ENCODE data around the gene WNK1.
A peak's percentile ranks its signal among the peaks of the same experiment; 100 is the strongest.
"Not testable (repeated sequence)": the region's sequence is repeated elsewhere in the genome, so short reads cannot be mapped to it uniquely, and the experiment has no call there.

The WNK1 gene

GRCh38 chr12:780750-781379, 28.5 kb downstream of the WNK1 start:
- Histone ChIP-seq H3K79me2 (ENCODE audit: control insufficient read depth, insufficient read depth, low read length, unreplicated experiment) (peaks cover 84% of the 10 kb centered on the region), H3K4me3 (ENCODE audit: low read depth, low read length) (peak overlapping the region; percentile 8; the same call in 1 of the 2 replicates), H3K27ac (ENCODE audit: low read depth, low read length) (no peak overlapping the region), H3K27me3 (ENCODE audit: insufficient read depth, low read length) (no peaks in the 10 kb centered on the region), H3K36me3 (ENCODE audit: insufficient read depth, low read length) (no peaks in the 10 kb centered on the region), H2AFZ (ENCODE audit: low read length, unreplicated experiment) (no peak overlapping the region), H3K4me1 (ENCODE audit: control insufficient read depth, insufficient read depth, low read length, unreplicated experiment) (peaks cover 33% of the 10 kb centered on the region)

DNA sequence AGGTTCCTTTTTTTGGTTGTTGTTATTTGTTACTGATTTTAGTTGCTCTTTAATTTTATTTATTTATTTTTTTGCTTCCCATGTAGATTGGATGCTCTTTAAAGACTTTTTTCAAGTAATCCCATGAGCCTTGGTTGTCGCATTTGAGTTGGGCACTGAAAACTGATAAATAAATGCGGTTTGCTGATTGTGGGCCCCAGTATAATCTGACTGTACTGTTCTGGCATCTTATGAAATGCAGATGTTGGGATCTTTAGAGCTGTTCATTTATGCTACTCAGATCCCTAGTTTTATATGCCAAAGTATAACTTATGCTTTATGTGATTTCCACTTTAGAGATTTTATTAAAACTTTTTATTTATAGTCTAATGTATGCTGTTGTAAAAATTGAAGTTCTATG, 33.3 kb downstream of the WNK1 start:
- no peaks in the 10 kb centered on the region for H3K36me3 ChIP-seq (ENCODE audit: insufficient read depth, low read length)
- H2AFZ ChIP-seq (ENCODE audit: low read length, unreplicated experiment) = no peak overlapping the region
- peaks cover 84% of the 10 kb centered on the region for H3K79me2 ChIP-seq (ENCODE audit: control insufficient read depth, insufficient read depth, low read length, unreplicated experiment)
- no peak overlapping the region for H3K4me3 ChIP-seq (ENCODE audit: low read depth, low read length)
- no peak overlapping the region for H3K27ac ChIP-seq (ENCODE audit: low read depth, low read length)
- H3K4me1 ChIP-seq (ENCODE audit: control insufficient read depth, insufficient read depth, low read length, unreplicated experiment) = peaks cover 25% of the 10 kb centered on the region
- H3K27me3 ChIP-seq (ENCODE audit: insufficient read depth, low read length) = no peaks in the 10 kb centered on the region

- no peak overlapping the region for H2AFZ ChIP-seq (ENCODE audit: low read length, unreplicated experiment)
- peaks cover 80% of the 10 kb centered on the region for H3K79me2 ChIP-seq (ENCODE audit: control insufficient read depth, insufficient read depth, low read length, unreplicated experiment)
- no peak overlapping the region for H3K4me3 ChIP-seq (ENCODE audit: low read depth, low read length)
- no peaks in the 10 kb centered on the region for H3K27me3 ChIP-seq (ENCODE audit: insufficient read depth, low read length)
- no peaks in the 10 kb centered on the region for H3K36me3 ChIP-seq (ENCODE audit: insufficient read depth, low read length)
- H3K4me1 ChIP-seq (ENCODE audit: control insufficient read depth, insufficient read depth, low read length, unreplicated experiment) = peaks cover 25% of the 10 kb centered on the region
- no peak overlapping the region for H3K27ac ChIP-seq (ENCODE audit: low read depth, low read length)
These were observed 35.9 kb downstream of the WNK1 start for GRCh38 chr12:788288-788687.

- H2AFZ ChIP-seq (ENCODE audit: low read length, unreplicated experiment); H3K36me3 ChIP-seq (ENCODE audit: insufficient read depth, low read length); H3K27ac ChIP-seq (ENCODE audit: low read depth, low read length); H3K27me3 ChIP-seq (ENCODE audit: insufficient read depth, low read length); H3K4me3 ChIP-seq (ENCODE audit: low read depth, low read length): not testable (repeated sequence)
- Histone ChIP-seq H3K79me2 (ENCODE audit: control insufficient read depth, insufficient read depth, low read length, unreplicated experiment) (peaks cover 85% of the 10 kb centered on the region), H3K4me1 (ENCODE audit: control insufficient read depth, insufficient read depth, low read length, unreplicated experiment) (peaks cover 30% of the 10 kb centered on the region)
These were observed 36.4 kb downstream of the WNK1 start for GRCh38 chr12:788762-789161.

DNA sequence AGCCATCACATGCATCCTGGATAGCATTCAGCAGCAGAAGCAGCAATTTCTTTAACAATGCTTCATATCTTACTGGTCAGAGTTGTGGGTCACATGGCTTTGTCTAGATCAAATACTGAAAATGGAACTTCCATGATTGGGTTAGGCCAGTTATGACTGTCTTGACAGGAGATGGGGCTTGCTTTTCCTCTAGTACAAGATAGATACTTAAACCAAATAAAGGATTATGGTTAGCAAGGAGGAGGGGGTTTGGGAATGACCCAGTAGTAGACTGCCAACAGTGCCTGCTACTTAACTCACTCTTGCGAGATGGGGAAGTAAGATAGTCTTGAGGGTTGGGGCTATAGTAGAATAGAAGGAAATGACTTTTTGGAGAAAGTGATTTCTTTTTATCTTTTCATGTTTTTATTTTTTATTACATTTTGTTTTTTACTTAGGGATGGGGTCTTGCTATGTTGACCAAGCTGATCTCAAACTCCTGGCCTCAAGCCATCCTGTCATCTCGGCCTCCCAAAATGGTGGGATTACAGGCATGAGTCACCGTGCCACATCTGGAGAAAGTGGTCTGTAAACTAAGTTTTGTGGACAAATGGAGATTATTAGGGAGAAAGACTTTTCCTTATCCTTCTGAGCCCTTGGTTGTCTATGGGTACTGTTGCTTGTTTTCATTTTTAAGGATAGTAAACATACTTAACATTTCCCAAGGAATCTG, 37.6 kb downstream of the WNK1 start:
- H3K27ac ChIP-seq (ENCODE audit: low read depth, low read length) = no peak overlapping the region
- no peak overlapping the region for H3K4me3 ChIP-seq (ENCODE audit: low read depth, low read length)
- no peaks in the 10 kb centered on the region for H3K36me3 ChIP-seq (ENCODE audit: insufficient read depth, low read length)
- H3K27me3 ChIP-seq (ENCODE audit: insufficient read depth, low read length) = no peaks in the 10 kb centered on the region
- H2AFZ ChIP-seq (ENCODE audit: low read length, unreplicated experiment) = no peak overlapping the region
- H3K4me1 ChIP-seq (ENCODE audit: control insufficient read depth, insufficient read depth, low read length, unreplicated experiment) = peaks cover 42% of the 10 kb centered on the region
- H3K79me2 ChIP-seq (ENCODE audit: control insufficient read depth, insufficient read depth, low read length, unreplicated experiment) = peaks cover 89% of the 10 kb centered on the region

- no peak overlapping the region for H3K27ac ChIP-seq (ENCODE audit: low read depth, low read length)
- H3K36me3 ChIP-seq (ENCODE audit: insufficient read depth, low read length) = no peaks in the 10 kb centered on the region
- H2AFZ ChIP-seq (ENCODE audit: low read length, unreplicated experiment) = no peak overlapping the region
- H3K79me2 ChIP-seq (ENCODE audit: control insufficient read depth, insufficient read depth, low read length, unreplicated experiment) = peaks cover 90% of the 10 kb centered on the region
- no peak overlapping the region for H3K4me3 ChIP-seq (ENCODE audit: low read depth, low read length)
- no peaks in the 10 kb centered on the region for H3K27me3 ChIP-seq (ENCODE audit: insufficient read depth, low read length)
- H3K4me1 ChIP-seq (ENCODE audit: control insufficient read depth, insufficient read depth, low read length, unreplicated experiment) = peaks cover 48% of the 10 kb centered on the region
These were observed 38.2 kb downstream of the WNK1 start for GRCh38 chr12:790608-791007.

DNA sequence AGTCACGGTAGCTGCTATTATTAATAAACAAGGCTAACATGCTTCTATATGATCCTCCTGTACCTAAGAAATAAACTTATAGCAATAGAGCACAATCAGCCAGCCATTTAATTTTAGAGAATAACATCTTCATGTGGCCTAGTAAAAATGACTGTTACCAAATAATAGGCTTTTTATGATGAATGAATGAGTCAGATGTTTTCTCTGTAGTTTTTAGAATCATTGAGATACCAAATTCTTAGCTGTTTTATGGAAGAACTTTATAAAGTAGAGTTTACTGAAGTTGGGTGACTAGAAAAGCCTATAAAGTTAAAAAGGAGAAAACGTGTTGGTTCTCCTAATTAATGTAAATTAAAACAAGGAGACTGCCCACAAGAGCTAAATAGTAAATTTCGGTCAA, 40.7 kb downstream of the WNK1 start:
- no peaks in the 10 kb centered on the region for H3K36me3 ChIP-seq (ENCODE audit: insufficient read depth, low read length)
- peaks cover 91% of the 10 kb centered on the region for H3K79me2 ChIP-seq (ENCODE audit: control insufficient read depth, insufficient read depth, low read length, unreplicated experiment)
- H3K4me1 ChIP-seq (ENCODE audit: control insufficient read depth, insufficient read depth, low read length, unreplicated experiment) = peaks cover 60% of the 10 kb centered on the region
- H3K4me3 ChIP-seq (ENCODE audit: low read depth, low read length) = 0 out of 2 replicates have a peak overlapping the region, but pooled peaks have one; percentile 5
- H3K27ac ChIP-seq (ENCODE audit: low read depth, low read length) = peak overlapping the region; percentile 54
- H3K27me3 ChIP-seq (ENCODE audit: insufficient read depth, low read length) = no peaks in the 10 kb centered on the region
- no peak overlapping the region for H2AFZ ChIP-seq (ENCODE audit: low read length, unreplicated experiment)

DNA sequence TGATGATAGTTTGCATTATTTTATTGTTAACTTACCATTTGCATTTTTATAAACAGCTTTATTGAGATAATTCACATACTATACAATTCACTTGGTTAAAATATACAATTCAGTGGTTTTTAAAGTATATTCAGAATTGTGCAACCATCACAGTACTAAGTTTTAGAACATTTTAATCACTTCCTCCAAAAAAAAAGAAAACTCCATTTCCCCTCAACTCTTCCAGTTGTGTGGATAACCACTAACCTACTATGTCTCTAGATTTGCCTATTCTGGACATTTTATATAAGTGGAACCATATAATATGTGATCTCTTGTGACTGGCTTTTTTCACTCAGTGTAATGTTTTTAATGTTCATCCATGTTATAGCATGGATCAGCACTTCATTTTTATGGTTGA, 41.3 kb downstream of the WNK1 start:
- Histone ChIP-seq H2AFZ (ENCODE audit: low read length, unreplicated experiment) (no peak overlapping the region), H3K4me1 (ENCODE audit: control insufficient read depth, insufficient read depth, low read length, unreplicated experiment) (peaks cover 59% of the 10 kb centered on the region), H3K27me3 (ENCODE audit: insufficient read depth, low read length) (no peaks in the 10 kb centered on the region), H3K4me3 (ENCODE audit: low read depth, low read length) (0 out of 2 replicates have a peak overlapping the region, but pooled peaks have one; percentile 5), H3K79me2 (ENCODE audit: control insufficient read depth, insufficient read depth, low read length, unreplicated experiment) (peaks cover 91% of the 10 kb centered on the region), H3K27ac (ENCODE audit: low read depth, low read length) (peak overlapping the region; percentile 54), H3K36me3 (ENCODE audit: insufficient read depth, low read length) (no peaks in the 10 kb centered on the region)

GRCh38 chr12:795305-795704, 42.9 kb downstream of the WNK1 start:
- Histone ChIP-seq H3K4me1 (ENCODE audit: control insufficient read depth, insufficient read depth, low read length, unreplicated experiment) (peaks cover 46% of the 10 kb centered on the region), H2AFZ (ENCODE audit: low read length, unreplicated experiment) (no peak overlapping the region), H3K27me3 (ENCODE audit: insufficient read depth, low read length) (no peaks in the 10 kb centered on the region), H3K27ac (ENCODE audit: low read depth, low read length) (no peak overlapping the region), H3K4me3 (ENCODE audit: low read depth, low read length) (no peak overlapping the region), H3K36me3 (ENCODE audit: insufficient read depth, low read length) (no peaks in the 10 kb centered on the region), H3K79me2 (ENCODE audit: control insufficient read depth, insufficient read depth, low read length, unreplicated experiment) (peaks cover 90% of the 10 kb centered on the region)

GRCh38 chr12:800401-800800, 48.0 kb downstream of the WNK1 start:
- no peak overlapping the region for H3K27ac ChIP-seq (ENCODE audit: low read depth, low read length)
- H3K4me3 ChIP-seq (ENCODE audit: low read depth, low read length) = no peak overlapping the region
- no peaks in the 10 kb centered on the region for H3K36me3 ChIP-seq (ENCODE audit: insufficient read depth, low read length)
- no peaks in the 10 kb centered on the region for H3K27me3 ChIP-seq (ENCODE audit: insufficient read depth, low read length)
- H2AFZ ChIP-seq (ENCODE audit: low read length, unreplicated experiment) = no peak overlapping the region
- H3K4me1 ChIP-seq (ENCODE audit: control insufficient read depth, insufficient read depth, low read length, unreplicated experiment) = peaks cover 35% of the 10 kb centered on the region
- H3K79me2 ChIP-seq (ENCODE audit: control insufficient read depth, insufficient read depth, low read length, unreplicated experiment) = peaks cover 94% of the 10 kb centered on the region

Measured in ACC112 (cell line).